Endothelial cell of umbilical vein (primary cell): Measurements from ENCODE around the gene UNC45A.

Experiments
- EZH2 ChIP-seq: IDR thresholded peaks from 2 replicates; pipeline ENCODE4 v1.6.1; 2012; ENCODE audit warnings: borderline replicate concordance, low read depth, mild to moderate bottlenecking, moderate library complexity, low read length, inconsistent platforms; ENCODE audit not compliant: severe bottlenecking
- GATA2 ChIP-seq: IDR thresholded peaks from 2 replicates; pipeline ENCODE4 v1.7.0; 2011; ENCODE audit warnings: low read depth, mild to moderate bottlenecking, moderate library complexity, mixed read lengths, low read length; ENCODE audit not compliant: insufficient read length, insufficient read depth
- POLR2AphosphoS5 ChIP-seq: IDR thresholded peaks from 2 replicates; pipeline ENCODE4 v1.6.1; 2012; ENCODE audit warnings: low read depth, mild to moderate bottlenecking, control low read depth, low read length, moderate library complexity; ENCODE audit not compliant: insufficient read depth
- TF ChIP-seq, protein P1 (sequence below), 2 donors: IDR thresholded peaks; 1 replicate in 1 of 2; 2 replicates in 1 of 2; pipeline ENCODE4 v1.5.1; 2011; ENCODE audit warnings: low read length in 2 of 2, mild to moderate bottlenecking in 2 of 2, moderate library complexity in 2 of 2, control low read depth in 1 of 2, inconsistent platforms in 1 of 2, low read depth in 1 of 2; ENCODE audit not compliant: insufficient read depth in 1 of 2; ENCODE audit errors: extremely low read depth in 1 of 2

DNA sequence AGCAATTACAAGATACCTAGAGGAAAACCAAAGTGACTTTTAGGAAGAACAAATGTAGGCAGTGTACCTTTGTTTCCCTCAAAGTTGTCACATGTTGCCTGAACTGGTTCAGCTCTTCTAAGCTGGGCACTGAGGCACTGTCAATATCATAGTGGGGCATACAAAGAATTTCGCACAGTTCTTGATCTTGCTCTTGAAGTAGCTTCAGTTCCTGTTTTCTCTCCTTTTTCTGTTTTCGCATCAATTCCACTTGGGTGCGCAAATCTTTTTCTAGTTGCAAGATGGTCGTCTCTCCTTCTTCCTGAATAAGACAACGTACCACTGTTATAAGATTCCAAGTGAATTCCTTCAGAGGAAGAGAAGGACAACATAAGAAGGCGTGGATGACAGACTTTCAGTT, 46.6 kb downstream of the UNC45A start:
- TF ChIP-seq POLR2AphosphoS5 (no peak), EZH2 (no peak), GATA2 (no peak)
- TF ChIP-seq, protein P1, sequence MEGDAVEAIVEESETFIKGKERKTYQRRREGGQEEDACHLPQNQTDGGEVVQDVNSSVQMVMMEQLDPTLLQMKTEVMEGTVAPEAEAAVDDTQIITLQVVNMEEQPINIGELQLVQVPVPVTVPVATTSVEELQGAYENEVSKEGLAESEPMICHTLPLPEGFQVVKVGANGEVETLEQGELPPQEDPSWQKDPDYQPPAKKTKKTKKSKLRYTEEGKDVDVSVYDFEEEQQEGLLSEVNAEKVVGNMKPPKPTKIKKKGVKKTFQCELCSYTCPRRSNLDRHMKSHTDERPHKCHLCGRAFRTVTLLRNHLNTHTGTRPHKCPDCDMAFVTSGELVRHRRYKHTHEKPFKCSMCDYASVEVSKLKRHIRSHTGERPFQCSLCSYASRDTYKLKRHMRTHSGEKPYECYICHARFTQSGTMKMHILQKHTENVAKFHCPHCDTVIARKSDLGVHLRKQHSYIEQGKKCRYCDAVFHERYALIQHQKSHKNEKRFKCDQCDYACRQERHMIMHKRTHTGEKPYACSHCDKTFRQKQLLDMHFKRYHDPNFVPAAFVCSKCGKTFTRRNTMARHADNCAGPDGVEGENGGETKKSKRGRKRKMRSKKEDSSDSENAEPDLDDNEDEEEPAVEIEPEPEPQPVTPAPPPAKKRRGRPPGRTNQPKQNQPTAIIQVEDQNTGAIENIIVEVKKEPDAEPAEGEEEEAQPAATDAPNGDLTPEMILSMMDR (IDR thresholded peaks at IDR 0.05; ENCODE audit: extremely low read depth in 1 of 2, insufficient read depth in 1 of 2, low read depth in 1 of 2, low read length in 2 of 2), result no peak
